HG03039 (cell line): ENCODE results near the gene DIP2A.

Source experiments
- ATAC-seq: cut with Tn5 transposase; IDR thresholded peaks from one replicate; pipeline ENCODE4 v1.9.1; 2021; ENCODE audit warnings: mild to moderate bottlenecking, moderate library complexity; ENCODE audit not compliant: unreplicated experiment

DIP2A gene

DNA sequence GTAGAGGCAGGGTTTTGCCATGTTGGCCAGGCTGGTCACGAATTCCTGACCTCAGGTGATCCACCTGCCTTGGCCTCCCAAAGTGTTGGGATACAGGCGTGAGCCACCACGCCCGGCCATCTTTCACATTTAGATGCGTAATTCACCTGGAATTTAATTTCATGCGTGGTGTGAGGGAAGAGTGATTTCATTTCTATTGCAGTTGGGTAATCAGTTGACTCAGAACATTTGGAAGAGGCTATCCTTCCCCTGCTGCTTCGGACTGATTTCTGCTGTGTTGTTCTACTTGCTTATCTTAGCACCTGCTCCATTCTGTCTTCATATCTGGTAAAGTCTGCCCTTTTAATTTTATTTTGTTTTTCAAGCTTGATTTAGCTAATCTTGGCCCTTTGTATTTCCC is 19.1 kb downstream of the DIP2A start:
- no peak for ATAC-seq

DNA sequence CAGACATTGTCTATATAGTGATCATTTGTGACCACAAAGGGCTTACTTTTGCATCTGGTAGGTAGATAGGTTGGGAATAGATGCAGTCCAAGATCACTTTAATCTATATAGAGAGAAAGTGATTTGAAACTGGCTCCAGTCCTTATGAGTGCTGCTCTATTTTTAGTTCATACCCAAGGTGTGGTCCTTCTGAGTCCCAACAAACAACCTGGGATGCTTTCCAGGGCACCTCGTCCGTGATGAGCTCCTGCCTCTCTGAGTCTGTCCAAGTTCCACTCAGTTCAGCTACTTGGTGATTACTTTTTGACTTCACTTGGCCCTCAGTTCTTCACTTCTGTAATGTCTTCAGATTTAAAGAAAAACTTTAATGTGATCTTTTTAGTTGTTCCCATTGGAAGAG is 20.2 kb downstream of the DIP2A start:
- ATAC-seq = no peak

DNA sequence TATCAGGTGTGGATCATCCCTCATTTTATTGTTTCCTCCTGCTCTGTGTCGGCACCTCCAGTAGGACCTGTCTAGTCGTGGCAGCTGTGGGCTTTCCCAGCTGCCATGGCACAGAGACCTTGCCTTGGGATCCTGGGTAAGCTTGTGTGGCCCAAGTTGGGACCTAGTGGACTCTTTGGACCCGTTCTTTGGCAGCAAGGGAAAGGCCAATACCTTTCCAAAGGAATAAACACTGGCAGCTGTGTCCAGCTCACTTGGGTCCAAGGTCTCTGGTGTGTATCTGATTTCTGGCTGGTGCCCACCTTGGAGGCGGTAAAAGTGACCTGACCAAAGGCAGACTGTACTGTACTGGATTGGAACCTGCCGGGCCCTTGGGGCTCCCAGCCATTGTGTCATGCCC is 21.8 kb downstream of the DIP2A start:
- ATAC-seq = no peak

GRCh38 chr21:46482225-46482845 is 23.6 kb downstream of the DIP2A start:
- ATAC-seq = no peak

DNA sequence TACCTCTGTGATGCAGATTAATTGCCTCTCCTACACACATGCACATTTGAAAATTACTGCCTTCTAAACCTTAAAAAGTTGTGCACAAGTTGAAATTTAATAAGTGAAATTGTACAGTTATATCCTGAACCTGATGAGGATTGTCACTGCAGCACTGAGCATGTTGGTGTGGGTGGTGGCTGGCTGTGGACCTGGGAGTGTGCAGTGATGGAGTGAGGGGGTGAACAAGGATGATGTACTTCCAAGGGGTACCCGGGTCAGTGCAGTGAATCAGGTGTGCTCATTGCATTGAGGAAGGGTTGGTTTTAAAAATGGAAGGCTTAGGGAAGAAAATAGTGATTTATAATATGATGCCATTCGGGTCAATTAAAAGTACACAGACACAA is 24.1 kb downstream of the DIP2A start:
- no peak for ATAC-seq

DNA sequence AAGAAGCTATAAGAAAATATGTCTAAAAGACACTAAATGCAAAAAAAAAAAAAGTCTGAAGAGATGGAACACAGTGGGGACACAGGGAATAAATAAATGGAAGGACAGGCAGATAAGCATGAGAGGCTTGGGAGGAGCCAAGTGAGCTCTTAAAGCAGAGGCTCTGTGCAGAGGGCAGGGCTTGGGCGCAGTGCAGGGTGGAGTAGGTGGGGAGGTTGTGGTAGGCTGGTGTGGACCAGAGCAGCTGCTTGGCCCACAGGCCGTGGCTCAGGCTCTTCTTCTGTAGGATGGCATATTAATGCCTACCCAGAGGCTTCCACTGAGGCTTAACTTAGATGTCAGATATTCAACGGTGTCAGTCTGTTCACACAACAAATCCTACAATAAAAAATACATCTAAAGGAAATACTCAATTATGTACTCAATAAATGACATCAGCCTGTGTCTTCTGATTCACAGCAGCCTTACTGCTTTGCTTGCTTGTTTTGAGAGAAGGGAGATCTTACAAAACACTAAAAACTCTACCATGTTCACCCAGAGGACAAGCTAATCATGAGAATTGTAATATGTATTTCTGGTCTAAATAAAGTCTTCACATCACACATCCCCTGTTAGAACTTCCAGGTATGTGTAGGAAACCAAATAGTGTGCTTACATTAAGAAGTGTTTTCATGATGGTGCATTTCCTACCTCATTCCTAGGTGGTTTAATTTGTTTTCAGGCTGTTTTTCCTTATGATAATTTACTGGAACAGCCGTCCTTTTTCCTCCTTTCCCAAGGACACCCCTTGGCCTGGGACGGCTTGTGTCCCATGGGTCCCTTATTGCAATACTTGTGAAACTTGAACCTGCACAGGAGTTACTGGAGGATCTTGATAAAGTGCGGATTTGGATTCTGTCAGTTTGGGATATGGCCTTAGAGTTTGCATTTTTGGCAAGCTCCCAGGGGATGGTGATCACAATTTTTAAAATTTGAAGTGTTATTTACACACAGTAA is 24.9 kb downstream of the DIP2A start:
- ATAC-seq = no peak

DNA sequence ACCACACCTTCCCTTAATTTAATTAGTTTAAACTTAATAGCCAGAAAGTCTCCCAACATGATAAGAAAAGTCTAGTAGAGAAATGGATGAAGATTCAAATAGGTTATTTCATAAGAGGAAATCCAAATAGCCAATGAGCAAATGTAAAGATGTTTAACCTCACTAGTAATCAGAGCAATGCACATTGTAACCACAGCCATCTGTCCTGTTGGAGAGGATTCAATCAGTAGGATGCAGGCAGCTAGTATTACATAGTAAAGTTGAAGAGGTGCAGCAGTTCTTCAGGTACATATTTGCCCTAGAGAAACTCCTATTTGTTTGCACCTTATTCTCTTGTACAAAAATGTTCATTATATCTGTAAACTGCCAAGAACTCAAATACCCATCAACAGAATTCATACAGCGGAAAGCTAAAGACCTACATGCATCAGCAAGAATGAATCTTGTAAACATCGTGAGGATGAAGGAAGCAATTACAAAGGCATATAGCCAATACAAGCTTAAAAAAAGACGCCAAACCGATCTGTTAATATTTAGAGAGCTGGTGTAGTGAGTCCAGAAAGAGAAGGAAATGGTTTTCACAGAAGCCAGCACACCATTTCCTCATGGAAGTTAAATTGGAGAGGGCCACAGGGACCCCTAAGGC is 27.9 kb downstream of the DIP2A start:
- no peak for ATAC-seq

- no peak for ATAC-seq
Observed at GRCh38 chr21:46489162-46489663, 30.5 kb downstream of the DIP2A start.

- ATAC-seq = no peak
Observed at GRCh38 chr21:46489800-46490199, 31.1 kb downstream of the DIP2A start.

DNA sequence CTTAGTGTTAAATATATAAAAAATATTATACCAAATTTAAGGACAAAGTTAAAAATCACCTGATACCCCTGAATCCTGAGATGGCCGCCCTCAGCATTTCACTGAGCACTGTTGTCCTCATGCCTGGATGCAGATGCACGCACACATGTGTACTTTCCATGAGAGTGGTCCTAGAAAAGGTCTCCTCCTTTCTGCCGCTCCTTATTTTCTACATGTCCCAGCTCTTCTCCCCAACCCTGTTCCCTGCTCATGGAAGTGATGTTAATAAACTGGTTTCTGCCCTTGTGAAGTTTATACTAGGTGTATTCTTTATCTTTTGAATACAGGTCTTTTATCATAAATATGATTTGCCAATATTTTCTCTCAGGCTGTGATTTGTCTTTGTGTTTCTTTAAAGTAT is 32.9 kb downstream of the DIP2A start:
- no peak for ATAC-seq

DNA sequence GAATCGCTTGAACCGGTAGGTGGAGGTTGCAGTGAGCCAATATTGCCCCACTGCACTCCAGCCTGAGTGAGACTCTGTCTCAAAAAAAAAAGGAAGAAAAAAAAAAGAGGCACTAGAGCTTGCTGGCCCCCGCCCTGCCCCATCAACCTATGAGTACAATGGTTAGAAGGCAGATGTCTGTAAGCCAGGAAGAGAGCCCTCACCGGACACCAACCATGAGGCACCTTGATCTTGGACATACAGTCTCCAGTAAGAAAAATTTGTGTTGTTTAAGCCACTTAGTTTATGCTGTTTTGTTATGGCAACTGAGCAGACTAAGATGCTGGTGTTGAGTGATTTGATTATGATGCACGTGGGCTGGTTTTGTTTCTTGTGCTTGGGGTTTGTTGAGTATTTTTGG is 34.2 kb downstream of the DIP2A start:
- ATAC-seq = no peak

DNA sequence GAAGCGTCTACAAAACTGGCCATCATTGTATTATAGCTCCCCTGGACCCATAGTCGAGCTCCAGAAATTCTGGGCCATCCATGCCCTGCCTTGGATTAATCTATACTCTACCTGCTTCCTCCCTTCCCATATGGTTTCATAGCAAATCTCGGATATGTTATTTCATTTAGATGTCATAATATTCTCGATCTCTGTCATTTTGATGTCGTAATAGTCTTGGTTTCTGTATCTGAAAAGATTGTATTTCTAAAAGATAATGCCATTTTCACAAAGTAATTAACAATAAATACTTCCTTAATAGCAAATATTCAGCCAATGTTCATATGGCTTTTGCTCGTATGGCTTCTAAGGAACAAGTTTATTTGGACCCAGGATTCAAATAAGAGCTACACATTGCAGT is 35.1 kb downstream of the DIP2A start:
- no peak for ATAC-seq

- no peak for ATAC-seq
Observed at GRCh38 chr21:46498335-46499050, 39.8 kb downstream of the DIP2A start.

DNA sequence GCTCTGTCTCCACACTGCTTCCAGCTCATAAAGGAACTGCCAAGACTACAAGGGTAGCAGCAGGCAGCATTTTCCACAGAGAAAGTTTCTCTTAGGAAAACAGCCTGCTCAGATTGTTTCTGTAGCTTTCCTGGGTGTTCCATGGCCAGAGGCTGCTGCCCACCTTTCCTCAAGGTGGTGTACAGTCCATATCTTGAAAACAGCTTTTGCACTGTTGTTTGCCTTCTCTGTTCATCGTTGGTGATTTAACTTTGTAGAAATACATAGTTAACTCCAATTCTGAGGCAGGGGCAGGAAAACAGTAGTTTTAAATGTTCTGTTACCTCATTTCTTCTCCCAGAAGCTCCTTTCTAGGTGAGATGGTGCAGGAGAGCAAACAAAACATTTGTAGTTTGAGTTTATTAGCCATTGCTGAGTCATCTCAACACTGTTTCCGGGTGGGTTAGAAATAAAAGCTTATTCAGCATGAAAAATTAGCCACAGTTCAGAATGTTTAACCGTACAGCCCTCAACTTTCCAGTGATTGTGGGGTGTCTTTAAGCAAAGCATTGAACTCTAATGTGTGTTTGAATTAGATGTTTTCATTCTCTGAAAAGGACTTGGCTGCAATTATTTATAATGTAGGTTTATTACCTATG is 41.7 kb downstream of the DIP2A start:
- no peak for ATAC-seq

- no peak for ATAC-seq
Observed at GRCh38 chr21:46503922-46504550, 45.3 kb downstream of the DIP2A start.

- ATAC-seq = no peak
Observed at GRCh38 chr21:46504666-46505065, 46.0 kb downstream of the DIP2A start.

GRCh38 chr21:46507562-46507961 is 48.9 kb downstream of the DIP2A start:
- no peak for ATAC-seq

DNA sequence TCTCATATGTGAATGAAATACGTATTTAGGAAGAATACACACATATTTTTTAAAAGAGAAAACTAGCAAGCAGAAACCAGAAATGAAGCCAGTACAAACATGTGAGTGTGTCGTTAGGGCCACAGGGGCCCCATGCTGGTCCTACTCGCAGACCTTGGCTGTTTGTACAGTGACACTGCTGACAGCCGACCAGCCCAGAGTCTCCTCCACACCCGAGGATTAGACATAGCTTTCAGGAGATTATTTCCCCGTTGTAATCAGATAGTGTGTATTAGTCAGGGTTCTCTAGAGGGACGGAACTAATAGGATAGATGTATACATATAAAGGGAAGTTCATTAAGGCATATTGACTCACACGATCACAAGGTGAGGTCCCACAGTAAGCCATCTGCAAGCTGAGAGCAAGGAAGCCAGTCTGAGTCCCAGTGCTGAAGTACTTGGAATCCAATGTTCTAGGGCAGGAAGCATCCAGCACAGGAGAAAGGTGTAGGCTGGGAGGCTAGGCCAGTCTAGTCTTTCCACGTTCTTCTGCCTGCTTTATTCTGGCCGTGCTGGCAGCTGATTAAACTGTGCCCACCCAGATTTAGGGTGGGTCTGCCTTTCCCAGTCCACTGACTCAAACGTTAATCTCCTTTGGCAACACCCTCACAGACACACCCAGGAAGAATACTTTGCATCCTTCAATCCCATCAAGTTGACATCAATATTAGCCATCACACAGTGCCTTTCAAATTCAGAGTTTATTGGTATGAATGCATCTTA is 51.2 kb downstream of the DIP2A start:
- no peak for ATAC-seq

GRCh38 chr21:46515109-46515508 is 56.4 kb downstream of the DIP2A start:
- ATAC-seq = no peak
